ENCODE measurements around the gene TMEM150B. TPM values are rescaled to one million over a fixed set of nuclear protein-coding genes. Genes with fewer than 3 reads are reported as not detected.

Gene TMEM150B
- polyA plus RNA-seq, 3 donors = 10.1 to 65.6 (median 11.2) TPM

- H3K4me3 Mint-ChIP-seq = no peak overlapping the region
- peaks cover 0 to 5% (median 0%) of the 10 kb centered on the region in 3 donors for H3K27me3 Mint-ChIP-seq (ENCODE audit: low read depth in 3 of 3)
- Histone ChIP-seq H3K27ac (ENCODE audit: low read depth in 1 of 2, low read length in 2 of 2) (no peak overlapping the region), H2AFZ (ENCODE audit: insufficient read depth, low read depth, low read length, poor library complexity, severe bottlenecking) (no peak overlapping the region), H4K20me1 (ENCODE audit: insufficient read depth, low read length) (no peaks in the 10 kb centered on the region), H3K9me3 (replicated peaks in 1 of 2; ENCODE audit: control insufficient read depth in 1 of 2, insufficient read depth in 1 of 2, low read length in 2 of 2) (no peaks in the 10 kb centered on the region), H3K4me1 (ENCODE audit: control insufficient read depth in 1 of 2, insufficient read depth in 2 of 2, low read length in 2 of 2) (peaks cover 18 to 21% of the 10 kb centered on the region in 2 donors), H3K9ac (ENCODE audit: insufficient read depth, low read length, poor library complexity, severe bottlenecking) (no peak overlapping the region), H3K27me3 (ENCODE audit: control insufficient read depth in 2 of 2, insufficient read depth in 2 of 2, low read length in 2 of 2) (no peaks in the 10 kb centered on the region), H3K36me3 (replicated peaks in 1 of 2; ENCODE audit: control insufficient read depth in 1 of 2, insufficient read depth in 2 of 2, low read length in 2 of 2) (peaks cover 7 to 34% of the 10 kb centered on the region in 2 donors), H3K79me2 (ENCODE audit: insufficient read depth, low read length) (no peaks in the 10 kb centered on the region), H3K4me2 (replicated peaks; ENCODE audit: extremely low read depth, low read length, poor library complexity, severe bottlenecking) (no peak overlapping the region), H3K4me3 (replicated peaks in 1 of 3; ENCODE audit: low read depth in 2 of 3, low read length in 3 of 3) (no peak overlapping the region)
- peaks cover 20% of the 10 kb centered on the region for H3K4me1 Mint-ChIP-seq
- no peak overlapping the region for H3K27ac Mint-ChIP-seq
- no peak for TF ChIP-seq CTCF (IDR thresholded peaks at IDR 0.05)
- intact Hi-C loops (cut with micrococcal nuclease) = no loop called here
- WGBS (ENCODE audit: insufficient coverage) = 97% methylated on average over 27 of the region's 36 CpGs
- DNase-seq = no peak
- H3K36me3 Mint-ChIP-seq = peaks cover 38 to 61% of the 10 kb centered on the region in 2 donors
- no peaks in the 10 kb centered on the region for H3K9me3 Mint-ChIP-seq
These were observed 51.0 kb downstream of the TMEM150B start for GRCh38 chr19:55273978-55274707.

- H3K9me3 ChIP-seq (replicated peaks in 1 of 2; ENCODE audit: control insufficient read depth in 1 of 2, insufficient read depth in 1 of 2, low read length in 2 of 2) = no peaks in the 10 kb centered on the region
These were observed 53.0 kb downstream of the TMEM150B start for GRCh38 chr19:55272142-55272541.

More at GRCh38 chr19:55272142-55272541, 53.0 kb downstream of the TMEM150B start:
- no peak overlapping the region for H3K4me2 ChIP-seq (replicated peaks; ENCODE audit: extremely low read depth, low read length, poor library complexity, severe bottlenecking)
- H3K36me3 ChIP-seq (replicated peaks in 1 of 2; ENCODE audit: control insufficient read depth in 1 of 2, insufficient read depth in 2 of 2, low read length in 2 of 2) = peaks cover 7 to 37% of the 10 kb centered on the region in 2 donors
- H3K4me3 Mint-ChIP-seq = no peak overlapping the region
- H3K27me3 Mint-ChIP-seq (ENCODE audit: low read depth in 3 of 3) = peaks cover 0 to 5% (median 0%) of the 10 kb centered on the region in 3 donors
- no peak overlapping the region for H3K4me3 ChIP-seq (replicated peaks in 1 of 3; ENCODE audit: low read depth in 2 of 3, low read length in 3 of 3)
- no peak for DNase-seq
- WGBS (ENCODE audit: insufficient coverage) = 96% methylated on average over 17 of the region's 18 CpGs
- H2AFZ ChIP-seq (ENCODE audit: insufficient read depth, low read depth, low read length, poor library complexity, severe bottlenecking) = no peak overlapping the region
- no peak overlapping the region for H3K27ac ChIP-seq (ENCODE audit: low read depth in 1 of 2, low read length in 2 of 2)
- H3K4me1 Mint-ChIP-seq = peaks cover 13% of the 10 kb centered on the region
- H3K9ac ChIP-seq (ENCODE audit: insufficient read depth, low read length, poor library complexity, severe bottlenecking) = no peak overlapping the region
- intact Hi-C loops (cut with micrococcal nuclease) = no loop called here
- no peaks in the 10 kb centered on the region for H4K20me1 ChIP-seq (ENCODE audit: insufficient read depth, low read length)
- no peaks in the 10 kb centered on the region for H3K79me2 ChIP-seq (ENCODE audit: insufficient read depth, low read length)
- peaks cover 12 to 13% of the 10 kb centered on the region in 2 donors for H3K4me1 ChIP-seq (ENCODE audit: control insufficient read depth in 1 of 2, insufficient read depth in 2 of 2, low read length in 2 of 2)
- no peaks in the 10 kb centered on the region for H3K27me3 ChIP-seq (ENCODE audit: control insufficient read depth in 2 of 2, insufficient read depth in 2 of 2, low read length in 2 of 2)
- H3K27ac Mint-ChIP-seq = no peak overlapping the region
- peaks cover 0 to 4% (median 0%) of the 10 kb centered on the region in 7 donors for H3K9me3 Mint-ChIP-seq
- no peak for TF ChIP-seq CTCF (IDR thresholded peaks at IDR 0.05)
- peaks cover 37 to 62% of the 10 kb centered on the region in 2 donors for H3K36me3 Mint-ChIP-seq

All from CD14-positive monocyte (primary cell).